Daoy (cell line): ENCODE data around the gene SDK1. TPM values are rescaled to one million over a fixed set of nuclear protein-coding genes. Genes with fewer than 3 reads are reported as not detected.

Experiments used
- DNase-seq: peaks from one replicate; pipeline ENCODE4 v3.0.0-alpha.2; 2015; ENCODE audit warnings: low read depth
- total RNA-seq: library from RNA; depleted of rRNA; stranded (reverse); fragments of >200 nt; shearing (Covaris generic); gene quantifications from 2 replicates; pipeline ENCODE4 v1.2.3, GENCODE V29; 2014

SDK1 gene
- total RNA-seq, 1 experiment from 2014 or later, result 4.2 TPM

DNA sequence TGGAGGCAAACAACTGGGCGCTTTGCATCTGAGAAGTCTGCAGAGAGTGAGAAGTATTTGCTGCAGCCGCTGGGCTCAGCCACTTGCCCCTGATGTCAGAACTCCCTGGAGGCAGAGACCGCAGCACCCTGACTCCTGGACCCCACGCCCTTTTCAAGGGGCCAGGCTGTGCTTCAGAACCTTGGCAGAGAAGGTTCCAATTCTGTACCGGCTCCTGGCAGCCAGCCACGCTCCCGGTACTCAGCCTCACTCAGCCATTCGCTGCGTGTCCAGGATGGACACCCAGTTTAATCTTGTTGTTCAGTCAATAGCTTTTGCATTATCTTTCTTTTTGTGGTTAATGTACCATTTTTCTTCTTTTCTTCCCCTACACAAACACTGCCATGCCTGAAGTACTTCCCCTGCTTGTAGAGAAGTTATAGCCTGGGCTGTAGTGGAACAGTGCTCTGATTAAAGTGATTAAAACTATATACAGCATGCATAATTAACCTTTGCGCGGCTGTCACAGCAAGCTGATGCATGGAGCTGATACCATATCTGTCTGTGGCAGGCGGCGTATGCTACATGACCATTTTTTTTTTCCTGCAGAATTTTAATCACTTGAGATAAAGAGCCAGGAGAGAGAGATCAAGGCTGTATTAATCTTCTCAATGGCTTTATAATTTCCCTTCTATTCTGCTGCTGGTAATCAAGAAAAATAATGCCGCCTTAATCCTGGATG is 578.5 kb downstream of the SDK1 start:
- DNase-seq, result no peak

DNA sequence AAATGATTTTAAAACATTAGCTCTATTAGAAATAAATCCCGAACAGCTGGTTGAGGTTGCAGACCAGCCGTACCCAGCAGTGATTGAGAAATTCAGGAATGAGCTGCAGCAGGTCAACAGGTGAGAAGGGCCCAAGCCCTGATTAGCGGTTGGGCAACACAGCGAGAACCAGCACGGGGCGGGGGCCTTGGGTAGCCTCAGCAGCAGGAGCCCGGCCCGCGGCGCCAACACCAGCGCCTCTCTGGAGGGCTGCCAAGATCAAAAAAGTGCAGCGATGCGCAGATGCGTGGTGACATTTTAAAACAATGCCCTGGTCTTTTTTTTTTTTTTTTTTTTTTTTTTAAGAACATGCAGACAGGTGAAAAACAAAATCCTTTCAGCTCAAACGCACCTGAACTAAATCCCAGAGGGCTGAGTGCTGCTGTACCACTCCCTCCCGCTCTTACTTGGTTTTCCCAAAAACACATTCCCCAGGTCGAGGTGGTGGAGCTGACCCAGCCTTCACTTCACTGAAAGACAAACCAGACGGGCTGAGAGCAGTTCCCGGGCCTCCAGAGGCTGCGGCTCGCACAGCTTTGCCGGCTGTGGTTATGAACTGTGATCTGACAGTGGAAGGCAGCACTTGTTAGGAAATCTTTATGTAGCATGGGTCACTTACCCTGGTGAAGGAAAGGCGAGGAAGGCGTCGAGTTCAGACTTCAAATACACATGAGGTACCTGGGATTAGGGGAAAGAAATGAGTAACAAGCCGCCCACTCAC is 579.4 kb downstream of the SDK1 start:
- no peak for DNase-seq

DNA sequence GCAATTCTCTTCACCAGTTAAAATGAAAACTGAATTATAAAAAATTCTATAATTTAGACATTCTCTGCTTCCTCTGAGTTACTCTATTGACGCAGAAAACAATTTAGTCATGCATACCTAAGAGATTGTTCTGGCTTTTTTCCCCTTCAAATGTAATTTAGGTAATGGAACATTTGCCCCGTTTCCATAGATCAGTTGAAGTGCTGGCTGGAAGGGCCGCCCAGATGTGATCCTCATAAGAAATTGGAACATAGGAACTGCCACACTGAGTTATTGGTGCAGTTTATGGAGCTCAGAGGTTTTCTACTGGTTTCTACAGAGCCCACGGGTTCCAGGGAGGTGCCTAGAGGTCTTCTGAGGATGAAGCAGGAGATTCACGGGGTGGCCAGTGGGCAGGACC is 581.7 kb downstream of the SDK1 start:
- DNase-seq, result no peak

DNA sequence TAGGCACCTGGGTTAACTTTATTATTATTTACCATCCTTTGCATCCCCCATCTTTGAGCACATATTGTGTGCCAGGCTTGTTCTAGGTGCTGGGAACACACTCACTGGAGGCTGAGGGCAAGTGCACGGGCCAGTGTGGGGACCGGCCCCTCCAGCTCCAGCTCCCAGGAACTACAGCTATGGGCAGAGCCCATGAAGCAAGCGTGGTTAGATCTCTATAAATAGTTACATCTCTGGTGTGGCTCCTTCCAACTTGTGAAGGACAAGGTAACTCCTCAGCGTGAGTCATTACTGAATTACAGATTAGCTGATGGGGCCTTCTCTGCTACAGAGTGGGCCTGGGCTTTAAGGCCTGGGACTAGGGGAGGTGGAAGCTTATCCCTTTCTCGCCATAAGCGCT is 583.5 kb downstream of the SDK1 start:
- DNase-seq, result no peak

DNA sequence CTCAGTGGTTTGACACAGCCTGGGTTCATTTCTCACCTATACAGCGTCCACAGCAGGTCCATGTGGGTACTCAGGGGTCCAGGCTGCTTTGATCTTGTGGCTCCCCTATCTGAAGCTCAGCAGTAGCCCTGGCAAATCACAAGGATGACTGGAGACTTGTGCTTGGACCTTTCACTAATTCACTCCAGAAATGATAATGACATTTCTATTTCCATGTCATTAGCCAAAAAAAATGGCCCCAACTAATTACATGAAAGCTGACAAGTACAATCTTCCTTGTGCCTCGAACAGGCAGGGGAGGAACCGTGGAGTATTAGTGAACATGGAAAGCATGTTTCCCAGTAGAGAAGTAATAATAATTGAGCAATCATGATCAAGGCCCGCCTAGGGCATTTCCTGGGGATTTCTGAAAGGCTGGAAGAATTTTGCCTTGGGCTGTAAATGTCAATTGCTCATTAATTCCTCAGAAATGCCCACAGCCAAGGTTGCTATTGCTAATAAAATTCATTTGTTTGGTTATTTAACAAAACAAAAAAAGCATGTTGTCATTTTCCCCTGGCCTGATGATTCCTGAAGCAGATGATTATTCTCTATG is 586.1 kb downstream of the SDK1 start:
- no peak for DNase-seq

DNA sequence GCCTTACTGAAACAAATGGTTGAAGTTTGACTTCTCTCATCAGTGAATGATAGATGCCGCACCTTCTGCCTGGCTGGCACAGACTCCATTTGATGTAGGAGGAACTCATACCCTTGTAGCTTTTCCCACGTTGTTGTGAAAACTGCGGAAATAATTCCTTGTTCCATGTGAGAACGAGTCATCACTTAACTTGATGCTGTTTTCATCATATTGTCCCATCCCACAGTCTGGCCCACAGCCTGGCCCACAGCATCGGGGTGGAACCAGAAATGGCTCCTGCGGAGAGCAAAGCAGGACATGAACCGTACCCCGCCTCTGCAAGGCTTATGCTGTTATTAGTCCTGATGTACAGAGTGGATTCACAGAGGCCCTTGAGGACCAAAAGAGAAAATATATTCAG is 587.0 kb downstream of the SDK1 start:
- no peak for DNase-seq

DNA sequence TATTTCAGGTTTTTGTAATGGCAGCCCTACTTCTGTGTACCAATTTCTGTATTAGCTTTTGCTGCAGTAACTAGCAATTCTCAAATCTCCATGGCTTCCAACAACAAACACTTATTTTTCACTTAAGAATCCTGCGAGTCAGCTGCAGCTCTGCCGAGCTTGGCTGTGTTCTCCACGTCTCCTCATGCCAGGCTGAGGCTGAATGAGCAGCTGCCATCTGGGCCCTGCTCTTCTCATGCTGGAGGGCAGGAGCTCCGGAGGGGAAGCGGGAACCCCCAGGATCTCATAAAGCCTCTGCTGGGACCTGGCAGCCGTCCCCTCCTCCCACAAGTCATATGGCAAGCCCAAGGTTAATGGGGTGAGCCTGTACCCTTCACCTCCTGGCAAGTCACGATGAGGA is 591.1 kb downstream of the SDK1 start:
- DNase-seq, result no peak

GRCh38 chr7:3892686-3893085 is 591.6 kb downstream of the SDK1 start:
- DNase-seq, result no peak

DNA sequence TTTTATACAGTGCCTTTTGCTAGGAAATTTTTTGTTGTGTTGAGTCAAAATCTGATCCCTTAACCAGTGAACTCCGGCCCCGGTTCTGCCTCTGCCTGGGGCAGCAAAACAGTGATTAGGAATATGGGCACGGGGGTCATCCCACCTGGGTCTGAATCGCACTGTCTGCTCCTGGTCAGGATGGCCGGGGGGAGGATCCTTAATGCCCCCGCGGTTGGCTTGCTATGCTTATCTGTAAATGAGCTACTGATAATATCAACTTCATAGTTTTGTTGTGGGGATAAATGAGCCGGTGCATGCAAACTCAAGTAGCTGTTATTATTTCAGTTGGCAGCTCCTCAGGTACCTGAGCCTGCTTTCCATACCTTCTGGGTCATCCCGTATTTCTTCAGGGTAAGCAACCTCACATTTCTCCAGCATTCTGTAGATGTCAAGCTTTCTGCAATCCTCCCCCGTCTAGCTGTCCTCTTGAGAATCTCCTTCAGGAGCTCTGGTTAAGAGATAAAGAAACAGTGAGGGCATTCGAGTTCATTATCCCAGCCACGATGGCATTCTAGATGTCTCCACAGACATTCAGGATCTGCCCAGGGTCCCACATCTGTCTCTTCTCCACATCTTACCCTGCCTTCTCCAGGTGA is 592.2 kb downstream of the SDK1 start:
- no peak for DNase-seq

DNA sequence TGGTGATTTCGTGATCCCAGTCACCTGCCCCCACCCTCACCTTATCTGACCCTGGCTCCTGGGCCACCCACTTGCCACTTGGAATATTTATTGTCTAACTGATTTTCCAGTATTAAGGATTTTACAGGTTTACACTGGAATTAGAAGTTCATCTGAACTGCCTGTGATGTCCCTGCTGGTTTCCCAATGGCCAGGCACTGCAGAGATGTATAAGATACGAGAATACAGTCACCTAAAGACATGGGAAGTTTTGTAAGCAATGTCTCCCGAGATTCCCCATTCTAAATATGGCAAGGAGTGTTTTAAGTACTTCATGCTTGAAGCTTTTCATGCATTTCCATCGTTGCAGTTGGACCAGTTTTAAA is 592.7 kb downstream of the SDK1 start:
- no peak for DNase-seq

- DNase-seq, result no peak
Measured at GRCh38 chr7:3895341-3896116, 594.5 kb downstream of the SDK1 start.

DNA sequence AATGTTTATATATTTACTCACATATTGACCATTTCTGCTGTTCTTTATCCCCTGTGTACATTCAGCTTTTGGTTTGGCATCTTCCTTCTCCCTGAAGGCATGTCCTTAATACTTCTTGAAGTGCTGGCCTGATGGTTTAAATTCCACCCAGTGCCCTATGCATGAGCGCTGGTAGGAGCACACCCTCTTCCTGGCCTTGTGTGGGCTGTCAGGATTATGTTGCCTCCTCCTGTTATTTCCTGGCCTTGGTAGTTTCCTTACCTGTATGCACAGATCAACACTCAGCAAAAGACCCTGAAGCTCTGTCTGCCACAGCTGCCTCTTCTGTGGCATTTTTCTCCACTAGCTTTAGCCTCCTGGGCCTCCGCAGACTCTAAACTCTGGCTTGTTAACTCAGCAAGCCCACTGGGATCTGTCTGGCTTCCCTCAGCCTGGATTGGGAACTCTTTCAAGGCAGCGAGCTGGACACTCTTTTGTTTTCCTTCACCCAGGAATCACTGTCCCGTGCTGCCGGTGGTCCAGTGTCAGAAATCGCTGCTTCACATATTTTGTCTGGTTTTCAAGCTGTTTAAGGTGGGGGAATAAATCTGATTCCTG is 595.2 kb downstream of the SDK1 start:
- no peak for DNase-seq

- peak; percentile 57 for DNase-seq
Measured at GRCh38 chr7:3897430-3898372, 596.6 kb downstream of the SDK1 start.

- no peak for DNase-seq
Measured at GRCh38 chr7:3899559-3899991, 598.5 kb downstream of the SDK1 start.

DNA sequence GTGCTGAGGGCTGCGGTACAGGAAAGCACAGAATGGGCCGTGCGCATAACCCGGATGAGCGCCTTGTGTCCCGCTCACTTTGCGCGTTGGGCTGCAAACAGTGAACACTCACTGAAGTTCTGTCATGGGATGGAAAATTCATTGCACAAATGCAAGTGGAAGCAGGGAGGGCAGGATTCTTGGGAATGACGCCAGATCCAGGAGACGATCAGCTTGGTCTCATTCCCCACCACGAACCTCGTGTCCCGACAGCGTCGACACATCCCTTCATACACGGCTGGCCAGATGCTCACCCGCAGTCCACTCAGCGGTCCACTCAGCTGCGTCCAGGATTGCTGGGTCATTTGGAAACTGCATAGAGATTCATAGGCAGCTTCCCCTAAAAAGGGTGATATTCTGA is 607.1 kb downstream of the SDK1 start:
- DNase-seq, result no peak

DNA sequence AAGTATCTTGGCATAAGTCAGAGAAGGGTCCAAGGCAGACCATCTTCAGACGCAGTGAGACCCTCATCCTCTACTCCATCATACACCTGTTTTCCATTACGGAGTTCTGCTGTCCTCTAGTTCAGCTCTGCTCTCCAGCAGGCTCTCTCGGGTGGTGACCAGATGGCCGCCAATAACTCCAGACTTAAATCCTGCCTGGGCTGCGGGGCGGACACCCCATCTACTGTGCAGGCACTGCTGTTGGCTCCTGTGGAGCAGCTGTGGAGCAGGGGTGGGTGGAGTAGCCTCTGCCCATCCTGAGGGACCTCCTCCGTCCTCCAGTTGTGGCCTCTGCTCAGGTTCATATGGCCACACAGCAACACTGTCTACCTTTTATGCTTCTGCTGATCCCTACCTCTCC is 608.1 kb downstream of the SDK1 start:
- no peak for DNase-seq

- no peak for DNase-seq
Measured at GRCh38 chr7:3910054-3910453, 609.0 kb downstream of the SDK1 start.

DNA sequence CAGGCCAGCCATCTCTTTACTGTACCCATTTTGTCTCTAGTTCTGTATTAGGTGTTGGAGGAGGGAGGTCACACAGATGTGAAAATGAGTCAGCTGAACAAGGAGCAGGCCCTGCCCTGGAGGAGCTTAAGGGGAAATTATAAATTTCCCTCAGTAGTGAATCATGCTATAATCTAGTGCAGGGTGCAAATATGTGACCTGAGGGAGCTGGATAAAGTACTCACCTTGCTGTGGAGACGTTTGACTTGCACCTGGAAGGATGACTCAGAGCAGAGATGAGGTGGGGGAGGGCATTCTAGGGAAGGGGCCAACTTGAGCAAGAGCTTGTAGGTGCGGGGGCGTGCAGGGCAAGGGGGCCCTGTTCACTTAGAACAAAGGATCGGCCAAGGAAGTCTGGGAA is 610.6 kb downstream of the SDK1 start:
- DNase-seq, result peak; percentile 54

DNA sequence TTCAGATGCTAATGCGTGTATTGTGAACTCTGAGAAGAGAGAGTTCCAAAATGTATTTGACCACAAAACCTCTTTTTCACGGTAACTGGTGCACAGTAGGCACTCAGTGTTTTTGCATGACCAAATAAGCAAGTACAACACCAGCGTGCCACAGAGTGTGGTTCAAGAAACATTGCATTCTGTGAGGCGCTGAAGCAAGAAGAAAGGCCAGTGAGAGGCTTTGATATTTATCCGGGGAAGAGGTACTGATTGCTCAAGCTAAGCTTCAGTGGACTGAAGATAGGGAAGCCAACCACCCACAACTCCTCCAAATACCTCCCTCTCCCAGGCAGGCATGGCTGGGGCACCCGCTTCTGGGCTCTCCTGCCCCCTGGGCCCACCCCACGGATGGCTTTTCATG is 611.2 kb downstream of the SDK1 start:
- no peak for DNase-seq

DNA sequence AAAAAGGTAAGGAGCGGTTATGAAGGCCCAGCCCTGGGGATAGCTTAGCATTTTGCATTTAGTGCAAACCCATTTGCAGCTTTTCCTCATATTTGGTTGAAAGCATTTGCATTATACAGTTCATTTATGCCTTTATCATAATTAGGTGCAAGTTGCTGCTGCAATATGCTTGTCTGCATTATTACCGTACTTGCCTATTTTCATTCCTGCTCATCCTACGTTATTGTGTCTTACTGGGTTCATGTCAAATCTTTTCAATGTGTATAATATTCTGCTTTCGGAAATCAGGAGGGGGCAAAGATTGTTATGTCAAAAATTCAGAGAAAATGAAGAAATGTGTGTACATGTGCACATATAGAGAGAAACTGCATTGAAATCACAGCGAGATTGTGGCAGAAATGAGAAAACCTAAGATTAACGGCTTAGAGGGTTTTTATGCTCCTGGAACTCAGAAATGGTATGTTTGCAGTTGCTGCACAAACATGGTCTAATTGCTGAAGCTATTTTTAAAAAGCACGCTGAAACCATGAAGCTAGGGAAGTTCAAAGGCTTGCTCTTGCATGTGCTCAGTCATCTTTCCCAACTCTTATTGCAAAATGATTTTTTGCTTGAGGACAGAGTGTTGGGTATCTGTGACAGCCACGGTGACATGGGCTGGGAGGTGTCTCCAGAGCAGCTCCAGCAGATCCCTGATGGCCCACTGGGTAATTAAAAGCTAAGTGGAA is 613.2 kb downstream of the SDK1 start:
- DNase-seq, result no peak
